Peyer's patch (tissue), 4 donors: ENCODE results near the gene SERPINB10. TPM values are rescaled to one million over a fixed set of nuclear protein-coding genes. Genes with fewer than 3 reads are reported as not detected.

Experiments used
- DNase-seq, 3 donors: peaks; one replicate each; pipeline ENCODE4 v3.0.0-alpha.2; 2017 to 2019
- H3K27ac ChIP-seq, 4 donors: fragments of 200-600 bp; sonication (generic); one replicate each; pipeline ENCODE4 v1.5.1; 2016 to 2019
- H3K27me3 ChIP-seq, 2 donors: fragments of 200-600 bp; sonication (generic); one replicate each; pipeline ENCODE4 v1.5.1; 2019
- H3K36me3 ChIP-seq, 3 donors: fragments of 200-600 bp; sonication (generic); one replicate each; pipeline ENCODE4 v1.5.1; 2016 to 2019
- H3K4me1 ChIP-seq, 4 donors: fragments of 200-600 bp; sonication (generic); one replicate each; pipeline ENCODE4 v1.5.1; 2016 to 2019
- H3K4me3 ChIP-seq, 4 donors: fragments of 200-600 bp; sonication (generic); 1 replicate in 3 of 4; 2 replicates in 1 of 4; pipeline ENCODE4 v1.5.1; 2016 to 2019; ENCODE audit warnings: mild to moderate bottlenecking in 1 of 4
- H3K9me3 ChIP-seq, 4 donors: fragments of 200-600 bp; sonication (generic); one replicate each; pipeline ENCODE4 v1.5.1; 2016 to 2019; ENCODE audit warnings: mild to moderate bottlenecking in 1 of 4
- POLR2A ChIP-seq, 2 donors: fragments of 450-650 bp; IDR thresholded peaks; one replicate each; pipeline ENCODE4 v1.5.1; 2017; ENCODE audit warnings: antibody characterized with exemption in 2 of 2, mild to moderate bottlenecking in 2 of 2, moderate library complexity in 2 of 2
- total RNA-seq, 4 donors: library from RNA; depleted of rRNA; stranded (reverse); fragments of >200 nt; gene quantifications; one replicate each; pipeline ENCODE4 v1.1.0, GENCODE V29; 2016
- TF ChIP-seq, protein P1 (sequence below), 6 experiments: fragments of 450-650 bp in 4 of 6; fragments of 200-600 bp in 2 of 6; sonication (generic) in 1 of 6; IDR thresholded peaks; one replicate each; pipeline ENCODE4 v1.5.1; 2017 to 2019; ENCODE audit warnings: antibody characterized with exemption in 6 of 6, mild to moderate bottlenecking in 3 of 6, moderate library complexity in 1 of 6

The SERPINB10 gene
- total RNA-seq, 4 donors from 2014 or later, result not detected

DNA sequence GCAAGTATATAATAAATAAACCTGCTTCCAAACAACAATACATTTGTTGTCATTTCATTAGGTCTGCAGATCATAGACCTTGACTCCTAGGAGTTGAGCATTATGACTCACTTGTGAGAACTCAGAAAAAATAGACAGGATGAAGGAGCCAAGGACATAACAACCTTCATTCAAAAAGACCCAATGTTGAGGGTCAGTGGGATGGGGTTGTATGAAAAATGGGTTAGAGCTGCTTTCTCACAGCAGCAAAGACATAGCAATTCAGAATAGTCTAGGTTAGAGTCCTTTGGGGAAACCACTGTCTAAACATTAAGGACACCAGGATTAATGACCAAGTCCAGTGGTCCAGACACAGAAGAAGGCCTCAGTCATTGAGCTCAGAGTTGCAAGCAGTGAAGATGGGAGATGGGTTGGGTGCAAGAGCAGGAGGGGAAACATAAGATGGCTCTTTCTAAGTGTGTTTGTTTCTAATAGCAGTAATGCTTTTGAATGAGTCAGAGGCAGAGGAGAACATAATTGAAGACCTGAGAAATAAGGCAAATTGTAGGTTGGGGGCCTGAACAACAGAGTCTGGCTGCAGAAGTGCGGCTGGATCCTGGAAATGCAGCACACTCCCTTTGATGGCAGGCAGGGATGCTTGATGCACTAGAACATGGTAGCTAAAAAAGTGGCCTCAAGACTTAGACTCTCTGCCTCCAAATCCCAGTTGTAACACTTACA, 3.7 kb upstream of the SERPINB10 start:
- Histone ChIP-seq H3K27ac (no peak overlapping the region), H3K9me3 (no peaks in the 10 kb centered on the region), H3K36me3 (no peaks in the 10 kb centered on the region), H3K4me1 (no peaks in the 10 kb centered on the region), H3K27me3 (no peaks in the 10 kb centered on the region), H3K4me3 (no peak overlapping the region)
- no peak for DNase-seq
- no peak for TF ChIP-seq POLR2A (IDR thresholded peaks at IDR 0.05)
- TF ChIP-seq, protein P1, sequence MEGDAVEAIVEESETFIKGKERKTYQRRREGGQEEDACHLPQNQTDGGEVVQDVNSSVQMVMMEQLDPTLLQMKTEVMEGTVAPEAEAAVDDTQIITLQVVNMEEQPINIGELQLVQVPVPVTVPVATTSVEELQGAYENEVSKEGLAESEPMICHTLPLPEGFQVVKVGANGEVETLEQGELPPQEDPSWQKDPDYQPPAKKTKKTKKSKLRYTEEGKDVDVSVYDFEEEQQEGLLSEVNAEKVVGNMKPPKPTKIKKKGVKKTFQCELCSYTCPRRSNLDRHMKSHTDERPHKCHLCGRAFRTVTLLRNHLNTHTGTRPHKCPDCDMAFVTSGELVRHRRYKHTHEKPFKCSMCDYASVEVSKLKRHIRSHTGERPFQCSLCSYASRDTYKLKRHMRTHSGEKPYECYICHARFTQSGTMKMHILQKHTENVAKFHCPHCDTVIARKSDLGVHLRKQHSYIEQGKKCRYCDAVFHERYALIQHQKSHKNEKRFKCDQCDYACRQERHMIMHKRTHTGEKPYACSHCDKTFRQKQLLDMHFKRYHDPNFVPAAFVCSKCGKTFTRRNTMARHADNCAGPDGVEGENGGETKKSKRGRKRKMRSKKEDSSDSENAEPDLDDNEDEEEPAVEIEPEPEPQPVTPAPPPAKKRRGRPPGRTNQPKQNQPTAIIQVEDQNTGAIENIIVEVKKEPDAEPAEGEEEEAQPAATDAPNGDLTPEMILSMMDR (IDR thresholded peaks at IDR 0.05), result no peak

DNA sequence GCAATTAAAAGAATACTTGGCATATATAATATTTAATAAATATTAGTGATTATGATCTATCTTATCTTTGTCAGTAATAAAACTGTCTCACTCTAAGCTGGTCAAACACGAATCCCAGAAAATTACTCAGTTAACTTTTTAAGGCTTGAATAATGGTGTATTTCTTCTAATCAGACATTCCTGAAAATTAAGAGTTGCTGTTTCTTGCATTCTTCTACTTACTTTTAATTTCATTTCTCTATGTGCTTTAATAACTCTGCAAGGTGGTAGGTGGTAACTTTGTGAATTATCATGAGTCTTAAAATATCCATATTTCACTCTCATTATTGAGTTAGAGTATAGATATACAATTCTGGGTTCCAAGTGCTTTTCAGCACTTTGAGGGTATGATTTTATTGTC, 3.1 kb upstream of the SERPINB10 start:
- DNase-seq, result no peak
- TF ChIP-seq, protein P1 (IDR thresholded peaks at IDR 0.05), result no peak
- TF ChIP-seq POLR2A (IDR thresholded peaks at IDR 0.05), result no peak
- no peaks in the 10 kb centered on the region for H3K4me1 ChIP-seq
- H3K4me3 ChIP-seq, result no peak overlapping the region
- no peaks in the 10 kb centered on the region for H3K36me3 ChIP-seq
- H3K9me3 ChIP-seq, result no peaks in the 10 kb centered on the region
- H3K27ac ChIP-seq, result no peak overlapping the region
- no peaks in the 10 kb centered on the region for H3K27me3 ChIP-seq

DNA sequence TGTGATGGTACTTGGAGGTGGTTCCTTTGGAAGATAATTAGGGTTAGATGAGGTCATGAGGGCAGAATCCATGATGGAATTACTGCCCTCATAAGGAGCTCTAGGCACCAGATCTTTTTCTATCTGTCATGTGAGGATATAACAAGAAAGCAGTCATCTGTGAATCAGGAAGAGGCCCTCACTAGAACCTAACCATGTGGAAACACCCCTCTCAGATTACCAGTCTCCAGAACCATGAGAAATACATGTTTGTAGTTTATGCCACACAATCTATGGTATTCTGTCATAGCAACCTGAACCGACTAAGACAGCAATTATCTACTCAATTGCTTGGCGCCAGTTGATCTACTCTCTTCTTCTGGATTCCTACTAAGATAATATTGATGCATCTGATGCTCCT, 2.4 kb upstream of the SERPINB10 start:
- no peak overlapping the region for H3K27ac ChIP-seq
- DNase-seq, result no peak
- no peaks in the 10 kb centered on the region for H3K36me3 ChIP-seq
- H3K27me3 ChIP-seq, result no peaks in the 10 kb centered on the region
- no peaks in the 10 kb centered on the region for H3K9me3 ChIP-seq
- H3K4me3 ChIP-seq, result no peak overlapping the region
- no peaks in the 10 kb centered on the region for H3K4me1 ChIP-seq
- TF ChIP-seq POLR2A (IDR thresholded peaks at IDR 0.05), result no peak
- TF ChIP-seq, protein P1 (IDR thresholded peaks at IDR 0.05), result no peak

DNA sequence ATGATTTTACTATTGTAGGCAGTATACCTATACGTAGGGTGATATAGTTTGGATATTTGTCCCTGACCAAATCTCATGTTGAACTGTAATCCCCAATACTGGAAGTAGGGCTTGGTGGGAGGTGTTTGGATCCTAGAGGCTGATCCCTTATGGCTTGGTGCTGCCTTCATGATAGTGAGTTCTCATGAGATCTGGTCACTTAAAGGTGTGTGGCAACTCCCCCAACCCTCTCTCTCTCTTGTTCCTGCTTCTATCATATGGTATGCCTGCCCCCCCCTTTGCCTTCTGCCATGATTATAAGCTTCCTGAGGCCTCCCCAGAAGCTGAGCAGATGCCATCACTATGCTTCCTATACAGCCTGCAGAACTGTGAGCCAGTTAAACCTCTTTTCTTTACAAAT, 1.7 kb upstream of the SERPINB10 start:
- no peaks in the 10 kb centered on the region for H3K27me3 ChIP-seq
- no peaks in the 10 kb centered on the region for H3K36me3 ChIP-seq
- no peak for DNase-seq
- H3K4me3 ChIP-seq, result no peak overlapping the region
- no peaks in the 10 kb centered on the region for H3K9me3 ChIP-seq
- no peak overlapping the region for H3K27ac ChIP-seq
- H3K4me1 ChIP-seq, result no peaks in the 10 kb centered on the region
- TF ChIP-seq, protein P1 (IDR thresholded peaks at IDR 0.05), result no peak
- TF ChIP-seq POLR2A (IDR thresholded peaks at IDR 0.05), result no peak

DNA sequence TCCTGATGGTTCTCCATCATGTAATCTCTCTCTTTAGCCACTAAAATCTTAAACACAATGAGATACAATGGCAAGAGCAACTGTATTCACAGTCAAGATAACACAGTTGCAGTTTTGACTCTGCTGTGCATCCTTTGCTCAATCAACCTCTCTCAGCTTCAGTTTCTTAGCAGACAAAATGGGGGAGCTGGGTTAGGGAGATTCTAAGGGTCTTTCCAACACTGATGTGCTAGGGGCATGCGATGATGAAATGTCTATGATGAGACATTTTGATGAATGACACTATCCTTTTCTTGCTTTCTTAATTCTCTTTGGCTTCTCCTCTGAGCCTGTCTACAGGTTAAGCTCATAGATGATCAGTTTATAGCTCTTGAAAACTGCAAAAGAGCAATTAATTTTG, 1.1 kb downstream of the SERPINB10 start:
- no peaks in the 10 kb centered on the region for H3K36me3 ChIP-seq
- H3K27ac ChIP-seq, result no peak overlapping the region
- H3K27me3 ChIP-seq, result no peaks in the 10 kb centered on the region
- no peaks in the 10 kb centered on the region for H3K4me1 ChIP-seq
- no peak overlapping the region for H3K4me3 ChIP-seq
- DNase-seq, result no peak
- no peaks in the 10 kb centered on the region for H3K9me3 ChIP-seq
- TF ChIP-seq, protein P1 (IDR thresholded peaks at IDR 0.05), result no peak
- TF ChIP-seq POLR2A (IDR thresholded peaks at IDR 0.05), result no peak
